ENCODE measurements around the gene GABARAP.

The GABARAP gene

GRCh38 chr17:7208754-7209460, 33.3 kb downstream of the GABARAP start:
- no peak overlapping the region for H3K4me3 ChIP-seq (replicated peaks; ENCODE audit: low read depth, low read length)
- no peak for DNase-seq (ENCODE audit: extremely low read depth, low read depth)
- no peak for TF ChIP-seq CTCF (IDR thresholded peaks at IDR 0.05; ENCODE audit: low read depth, low read length, missing control alignments)

- no peak for TF ChIP-seq CTCF (IDR thresholded peaks at IDR 0.05; ENCODE audit: low read depth, low read length, missing control alignments)
- no peak for DNase-seq (ENCODE audit: extremely low read depth, low read depth)
- H3K4me3 ChIP-seq (replicated peaks; ENCODE audit: low read depth, low read length): no peak overlapping the region
Measured at GRCh38 chr17:7208027-7208571, 34.1 kb downstream of the GABARAP start.

- DNase-seq (ENCODE audit: extremely low read depth, low read depth): no peak
- TF ChIP-seq CTCF (IDR thresholded peaks at IDR 0.05; ENCODE audit: low read depth, low read length, missing control alignments): no peak
- H3K4me3 ChIP-seq (replicated peaks; ENCODE audit: low read depth, low read length): no peak overlapping the region
Measured at GRCh38 chr17:7207120-7208001, 34.9 kb downstream of the GABARAP start.

- no peak for DNase-seq (ENCODE audit: extremely low read depth, low read depth)
- no peak for TF ChIP-seq CTCF (IDR thresholded peaks at IDR 0.05; ENCODE audit: low read depth, low read length, missing control alignments)
- H3K4me3 ChIP-seq (replicated peaks; ENCODE audit: low read depth, low read length): peak overlapping the region; percentile 31
Measured at GRCh38 chr17:7205561-7205960, 36.7 kb downstream of the GABARAP start.

- TF ChIP-seq CTCF (IDR thresholded peaks at IDR 0.05; ENCODE audit: low read depth, low read length, missing control alignments): no peak
- peak; percentile 52 for DNase-seq (ENCODE audit: extremely low read depth, low read depth)
- H3K4me3 ChIP-seq (replicated peaks; ENCODE audit: low read depth, low read length): peak overlapping the region; percentile 31
Measured at GRCh38 chr17:7204828-7205461, 37.3 kb downstream of the GABARAP start.

GRCh38 chr17:7204336-7204735, 37.9 kb downstream of the GABARAP start:
- no peak for DNase-seq (ENCODE audit: extremely low read depth, low read depth)
- no peak overlapping the region for H3K4me3 ChIP-seq (replicated peaks; ENCODE audit: low read depth, low read length)
- no peak for TF ChIP-seq CTCF (IDR thresholded peaks at IDR 0.05; ENCODE audit: low read depth, low read length, missing control alignments)

Data from HFF-Myc (cell line).